Right ventricle myocardium superior (tissue), 1 donor: Measurements from ENCODE around the gene COLEC11. TPM values are rescaled to one million over a fixed set of nuclear protein-coding genes. Genes with fewer than 3 reads are reported as not detected.
A peak's percentile ranks its signal among the peaks of the same experiment; 100 is the strongest.
"Not testable (repeated sequence)": the region's sequence is repeated elsewhere in the genome, so short reads cannot be mapped to it uniquely, and the experiment has no call there.

Experiments used
- ATAC-seq: fragments of 200-7000 bp; cut with Tn5 transposase; one replicate; pipeline ENCODE4 v1.9.1; 2020; ENCODE audit warnings: mild to moderate bottlenecking; ENCODE audit not compliant: poor library complexity
- DNase-seq: peaks from one replicate; pipeline ENCODE4 v3.0.0-alpha.2; 2020
- intact Hi-C: fragments of 100-400 bp; cut with DNase I; formaldehyde crosslinking; loops from one replicate; pipeline ENCODE4 v1.11.2; 2022
- total RNA-seq: library from RNA; stranded (reverse); fragmentation: NEBNext Ultra II Directional; extraction: Animal tissue kit (Norgen Biotek cat#: 25700); gene quantifications from one replicate; pipeline ENCODE4 v1.2.1, GENCODE V29; 2021
- donor health status: DM: no; HTN: yes; CAD: no; lungs with severe emphysema.

Gene COLEC11
- total RNA-seq, 1 donor from 2014 or later = 2.9 TPM

- DNase-seq, ATAC-seq, intact Hi-C loops: not testable (repeated sequence)
Observed at GRCh38 chr2:3615541-3616200, 20.8 kb downstream of the COLEC11 start.

GRCh38 chr2:3616435-3617197 is 21.7 kb downstream of the COLEC11 start:
- intact Hi-C loops, DNase-seq, ATAC-seq: not testable (repeated sequence)

- DNase-seq = no peak
- intact Hi-C loops = no loop called here
- no peak for ATAC-seq
Observed at GRCh38 chr2:3617198-3617890, 22.4 kb downstream of the COLEC11 start.

GRCh38 chr2:3618367-3618766 is 23.5 kb downstream of the COLEC11 start:
- intact Hi-C loops = no loop called here
- no peak for ATAC-seq

GRCh38 chr2:3619033-3619432 is 24.1 kb downstream of the COLEC11 start:
- DNase-seq (no peak), ATAC-seq (no peak)
- intact Hi-C loops = no loop called here

More at GRCh38 chr2:3618367-3618766, 23.5 kb downstream of the COLEC11 start:
- no peak for DNase-seq

GRCh38 chr2:3619661-3620060 is 24.7 kb downstream of the COLEC11 start:
- DNase-seq, intact Hi-C loops, ATAC-seq: not testable (repeated sequence)

GRCh38 chr2:3620834-3621233 is 25.9 kb downstream of the COLEC11 start:
- ATAC-seq (no peak), DNase-seq (no peak)
- intact Hi-C loops = no loop called here

GRCh38 chr2:3622967-3623366 is 28.1 kb downstream of the COLEC11 start:
- DNase-seq = no peak
- intact Hi-C loops = no loop called here
- no peak for ATAC-seq

GRCh38 chr2:3624059-3624794 is 29.3 kb downstream of the COLEC11 start:
- intact Hi-C loops = no loop called here
- no peak for ATAC-seq

GRCh38 chr2:3625186-3625585 is 30.3 kb downstream of the COLEC11 start:
- intact Hi-C loops = no loop called here
- ATAC-seq = no peak
- DNase-seq = no peak

More at GRCh38 chr2:3624059-3624794, 29.3 kb downstream of the COLEC11 start:
- no peak for DNase-seq

- intact Hi-C loops = no loop called here
- ATAC-seq (peak; percentile 60), DNase-seq (no peak)
Observed at GRCh38 chr2:3626118-3626811, 31.4 kb downstream of the COLEC11 start.

GRCh38 chr2:3626812-3627499 is 32.0 kb downstream of the COLEC11 start:
- no peak for ATAC-seq
- DNase-seq = no peak
- intact Hi-C loops = no loop called here

GRCh38 chr2:3627500-3628100 is 32.7 kb downstream of the COLEC11 start:
- no peak for DNase-seq

GRCh38 chr2:3628241-3628679 is 33.3 kb downstream of the COLEC11 start:
- DNase-seq (no peak), ATAC-seq (no peak)
- intact Hi-C loops = no loop called here

More at GRCh38 chr2:3627500-3628100, 32.7 kb downstream of the COLEC11 start:
- ATAC-seq = no peak
- intact Hi-C loops = no loop called here

GRCh38 chr2:3628800-3629199 is 33.9 kb downstream of the COLEC11 start:
- peak; percentile 38 for ATAC-seq
- no peak for DNase-seq
- intact Hi-C loops = no loop called here

- intact Hi-C loops = no loop called here
- ATAC-seq = no peak
- DNase-seq = no peak
Observed at GRCh38 chr2:3630631-3631030, 35.7 kb downstream of the COLEC11 start.

GRCh38 chr2:3631161-3631850 is 36.4 kb downstream of the COLEC11 start:
- no peak for ATAC-seq
- intact Hi-C loops = no loop called here
- DNase-seq = no peak
